A673 (cell line): ENCODE data around the gene ZPR1. TPM values are rescaled to one million over a fixed set of nuclear protein-coding genes. Genes with fewer than 3 reads are reported as not detected.
A peak's percentile ranks its signal among the peaks of the same experiment; 100 is the strongest.

Experiments used
- BruUV-seq: library from RNA; stranded (reverse); fragments of 400-500 nt; replicated peaks from 2 replicates; lab custom pipeline; 2021; lab: Mats Ljungman, UMichigan
- CTCF ChIA-PET: fragments of 300-600 bp; sonication (Branson Sonifier 250); formaldehyde crosslinking; loops from one replicate; lab custom pipeline; 2022; ENCODE audit warnings: antibody characterized with exemption; lab: Charles Lee
- POLR2A ChIA-PET: fragments of 300-600 bp; sonication (Branson Sonifier 250); formaldehyde crosslinking; loops from one replicate; lab custom pipeline; 2022; ENCODE audit warnings: antibody characterized with exemption; ENCODE audit not compliant: low non-redundant PET; lab: Charles Lee
- DNase-seq: peaks from one replicate; pipeline ENCODE4 v3.0.0-alpha.2; 2015; ENCODE audit warnings: low spot score
- H3K27ac ChIP-seq: fragments of 200-600 bp; sonication (generic); 2 replicates; pipeline ENCODE4 v1.5.1; 2016; ENCODE audit warnings: mixed run types, low read depth, mild to moderate bottlenecking, mixed read lengths, antibody characterized with exemption, low read length; ENCODE audit not compliant: poor library complexity, severe bottlenecking
- H3K27me3 ChIP-seq: fragments of 200-600 bp; sonication (generic); replicated peaks from 2 replicates; pipeline ENCODE4 v1.6.1; 2017; ENCODE audit warnings: mixed run types, low read depth, mild to moderate bottlenecking, mixed read lengths, antibody characterized with exemption, low read length; ENCODE audit not compliant: insufficient read depth, poor library complexity
- H3K36me3 ChIP-seq: fragments of 200-600 bp; sonication (generic); 2 replicates; pipeline ENCODE4 v1.6.1; 2016; ENCODE audit warnings: mixed run types, mild to moderate bottlenecking, mixed read lengths, antibody characterized with exemption, low read length; ENCODE audit not compliant: insufficient read depth, poor library complexity, severe bottlenecking
- H3K4me1 ChIP-seq: fragments of 200-600 bp; sonication (generic); 2 replicates; pipeline ENCODE4 v1.6.1; 2017; ENCODE audit warnings: mixed run types, mild to moderate bottlenecking, mixed read lengths, antibody characterized with exemption, low read length; ENCODE audit not compliant: insufficient read depth, poor library complexity, severe bottlenecking
- H3K4me3 ChIP-seq: fragments of 200-600 bp; sonication (generic); 2 replicates; pipeline ENCODE4 v1.5.1; 2016; ENCODE audit warnings: low read depth, mixed run types, mild to moderate bottlenecking, mixed read lengths, low read length; ENCODE audit not compliant: poor library complexity, severe bottlenecking
- H3K9me3 ChIP-seq: fragments of 200-600 bp; sonication (generic); 2 replicates; pipeline ENCODE4 v1.6.1; 2016; ENCODE audit warnings: mixed run types, low read depth, mild to moderate bottlenecking, mixed read lengths, antibody characterized with exemption, low read length; ENCODE audit not compliant: poor library complexity, severe bottlenecking
- CTCF ChIP-seq: fragments of 300-800, 200-600 bp; sonication (generic); conservative IDR thresholded peaks from 2 replicates; pipeline ENCODE4 v1.5.1; 2017; ENCODE audit warnings: low read depth, mild to moderate bottlenecking, antibody characterized with exemption, low read length, moderate library complexity, mixed read lengths
- EZH2 ChIP-seq: fragments of 200-600 bp; sonication (generic); IDR thresholded peaks from 2 replicates; pipeline ENCODE4 v1.6.1; 2017; ENCODE audit warnings: borderline replicate concordance, low read depth, mild to moderate bottlenecking, mixed read lengths, antibody characterized with exemption, low read length; ENCODE audit not compliant: poor library complexity, severe bottlenecking
- intact Hi-C: fragments of 100-400 bp; cut with micrococcal nuclease; formaldehyde crosslinking; loops from one replicate; pipeline ENCODE4 v1.10.0; 2022; ENCODE audit not compliant: unreplicated experiment
- total RNA-seq: library from RNA; stranded (reverse); gene quantifications from 2 replicates; pipeline ENCODE4 v1.2.3, GENCODE V29; 2021

The ZPR1 gene
- total RNA-seq, 1 experiment from 2014 or later: 109 TPM

DNA sequence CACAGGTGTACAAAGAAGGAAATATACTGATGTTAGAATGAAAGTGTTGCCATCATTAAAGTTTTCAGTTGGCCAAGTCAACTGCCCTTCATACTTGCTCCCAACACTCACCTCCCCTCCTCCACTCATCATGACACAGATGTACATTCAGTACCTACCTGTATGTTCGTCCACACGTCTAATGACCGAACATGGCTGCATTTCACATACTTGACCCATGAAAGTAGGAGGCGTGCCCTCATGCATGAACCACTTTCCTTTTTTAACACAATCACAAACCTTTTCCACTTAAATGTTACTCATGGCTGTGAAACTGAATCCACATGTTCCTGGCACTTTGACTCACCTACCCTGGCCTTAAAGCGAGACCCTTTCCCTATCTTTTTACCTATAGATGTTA, 11.8 kb downstream of the ZPR1 start:
- POLR2A ChIA-PET: no interaction called here
- no peaks in the 10 kb centered on the region for H3K27me3 ChIP-seq
- peaks cover 19% of the 10 kb centered on the region for H3K4me1 ChIP-seq
- BruUV-seq: no TSS peak
- H3K36me3 ChIP-seq: peaks cover 33% of the 10 kb centered on the region
- no peaks in the 10 kb centered on the region for H3K9me3 ChIP-seq
- intact Hi-C loops: no loop called here
- CTCF ChIA-PET: no interaction called here
- DNase-seq: no peak
- no peak overlapping the region for H3K27ac ChIP-seq
- H3K4me3 ChIP-seq: no peak overlapping the region
- TF ChIP-seq CTCF: no peak
- TF ChIP-seq EZH2: no peak

DNA sequence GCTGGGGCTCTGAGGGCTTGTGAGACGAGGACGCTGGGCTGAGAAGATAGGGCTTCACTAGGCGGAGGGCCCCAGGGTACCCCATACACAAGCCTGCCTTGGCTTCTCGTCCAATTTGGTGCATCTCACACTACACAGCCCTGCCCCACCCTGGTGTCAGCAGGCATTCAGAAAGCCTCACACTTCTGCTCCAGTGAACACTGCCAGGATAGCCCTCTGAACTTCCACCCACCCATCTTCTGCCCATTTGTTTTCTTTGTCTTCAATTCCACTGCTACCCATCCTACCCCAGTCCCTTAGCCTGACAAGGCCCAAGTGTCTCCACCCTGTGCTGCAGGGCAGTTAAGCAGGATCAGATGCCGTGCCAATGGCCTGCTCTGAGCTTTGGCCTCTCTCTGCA, 13.2 kb downstream of the ZPR1 start:
- ChIA-PET POLR2A (no interaction called here), CTCF (no interaction called here)
- H3K27ac ChIP-seq: no peak overlapping the region
- H3K4me3 ChIP-seq: no peak overlapping the region
- H3K4me1 ChIP-seq: peaks cover 20% of the 10 kb centered on the region
- no peak for TF ChIP-seq CTCF
- no peak for TF ChIP-seq EZH2
- intact Hi-C loops: loop anchor here (5.0 kb wide), 1 partner anchor 333 kb away; no protein-coding TSS in a partner anchor
- H3K9me3 ChIP-seq: no peaks in the 10 kb centered on the region
- H3K27me3 ChIP-seq: no peaks in the 10 kb centered on the region
- DNase-seq: no peak
- BruUV-seq: no TSS peak
- peaks cover 25% of the 10 kb centered on the region for H3K36me3 ChIP-seq

GRCh38 chr11:116773203-116774097, 14.4 kb downstream of the ZPR1 start:
- POLR2A ChIA-PET: interaction anchor here (0.6 to 0.7 kb wide), 2 partner anchors 374 to 554 kb away, joined by 3 read pairs; no protein-coding TSS in a partner anchor
- H3K4me1 ChIP-seq: peaks cover 20% of the 10 kb centered on the region
- H3K27ac ChIP-seq: peak overlapping the region; percentile 55
- intact Hi-C loops: loop anchor here (5.0 kb wide), 1 partner anchor 334 kb away; no protein-coding TSS in a partner anchor
- BruUV-seq: TSS peak; percentile 91
- no peaks in the 10 kb centered on the region for H3K27me3 ChIP-seq
- H3K4me3 ChIP-seq: peak overlapping the region; percentile 58
- DNase-seq: peak; percentile 28
- no peaks in the 10 kb centered on the region for H3K9me3 ChIP-seq
- TF ChIP-seq CTCF (no peak), EZH2 (no peak)
- CTCF ChIA-PET: no interaction called here
- peaks cover 25% of the 10 kb centered on the region for H3K36me3 ChIP-seq
